Heart left ventricle (tissue), 16 donors: ENCODE measurements around the gene DMKN. TPM values are rescaled to one million over a fixed set of nuclear protein-coding genes. Genes with fewer than 3 reads are reported as not detected.

Experiments
- ATAC-seq, 4 donors: fragments of 200-7000 bp; cut with Tn5 transposase; one replicate each; pipeline ENCODE4 v1.9.1; 2020 to 2022; ENCODE audit warnings: moderate library complexity in 4 of 4, mild to moderate bottlenecking in 3 of 4, moderate number of reproducible peaks in 1 of 4
- DNase-seq, 5 donors: peaks; one replicate each; pipeline ENCODE4 v3.0.0-alpha.2; 2020
- H3K27ac ChIP-seq, 12 donors: fragments of 200-600 bp; sonication (generic) in 4 of 12; one replicate each; pipeline versions ENCODE4 v1.5.0 to v1.8.0; 2016 to 2022; ENCODE audit warnings: mild to moderate bottlenecking in 2 of 12
- H3K27me3 ChIP-seq, 9 donors: fragments of 200-600 bp; sonication (generic) in 2 of 9; one replicate each; pipeline versions ENCODE4 v1.5.1 to v1.8.0; 2016 to 2022; ENCODE audit warnings: mild to moderate bottlenecking in 3 of 9
- H3K36me3 ChIP-seq, 9 donors: fragments of 200-600 bp; sonication (generic) in 2 of 9; one replicate each; pipeline versions ENCODE4 v1.5.0 to v1.8.0; 2018 to 2022; ENCODE audit warnings: mild to moderate bottlenecking in 2 of 9
- H3K4me1 ChIP-seq, 12 donors: fragments of 200-600 bp; sonication (generic) in 4 of 12; one replicate each; pipeline versions ENCODE4 v1.5.0 to v1.8.0; 2016 to 2022; ENCODE audit warnings: mild to moderate bottlenecking in 3 of 12
- H3K4me3 ChIP-seq, 12 donors: fragments of 200-600 bp; sonication (generic) in 4 of 12; one replicate each; pipeline versions ENCODE4 v1.5.0 to v1.8.0; 2017 to 2022; ENCODE audit warnings: mild to moderate bottlenecking in 9 of 12, moderate library complexity in 4 of 12
- H3K9me3 ChIP-seq, 12 donors: fragments of 200-600 bp; sonication (generic) in 4 of 12; one replicate each; pipeline versions ENCODE4 v1.5.0 to v1.8.0; 2016 to 2022; ENCODE audit warnings: mild to moderate bottlenecking in 1 of 12
- POLR2A ChIP-seq, 2 donors: fragments of 450-650 bp; IDR thresholded peaks; one replicate each; pipeline ENCODE4 v1.6.1; 2017; ENCODE audit warnings: antibody characterized with exemption in 2 of 2, mild to moderate bottlenecking in 2 of 2, moderate library complexity in 2 of 2
- WGBS, 4 donors: extraction: QIAGEN DNeasy Blood & Tissue Kit in 2 of 4; methylation state at CpG; one replicate each; pipeline versions ENCODE4 v1.1.5 to v1.1.7; 2013 to 2018; 5-methylcytosine and 5-hydroxymethylcytosine counted together
- intact Hi-C, 10 donors: fragments of 100-400 bp; cut with DNase I; formaldehyde crosslinking; loops; one replicate each; pipeline versions ENCODE4 v1.11.1 to v1.14.2; 2022
- polyA plus RNA-seq, 2 donors: library from polyadenylated mRNA; stranded (reverse); fragments of 200-250 nt; gene quantifications; one replicate each; pipeline ENCODE4 v1.2.3, GENCODE V29; 2013
- total RNA-seq, 9 donors: library from RNA; depleted of rRNA in 2 of 9; stranded (reverse); fragments of >200 nt in 2 of 9; fragmentation: NEBNext Ultra II Directional in 3 of 9; extraction: Animal tissue kit (Norgen Biotek cat#: 25700) in 3 of 9; gene quantifications; one replicate each; pipeline versions ENCODE4 v1.1.0 to v1.2.4, GENCODE V29; 2016 to 2023
- TF ChIP-seq, protein P1 (sequence below), 12 donors: fragments of 200-600 bp; sonication (generic) in 4 of 12; IDR thresholded peaks; one replicate each; pipeline versions ENCODE4 v1.5.0 to v1.8.0; 2018 to 2022; ENCODE audit warnings: antibody characterized with exemption in 12 of 12, mild to moderate bottlenecking in 5 of 12
- donor health status: ischemic (EF 13 %, LVEDD 7.1; RV severe dilation, severe dysfunction).
- donor health status: healthy with polysubstance abuse.
- donor health status: DM: no; HTN: yes; CAD: no.
- donor health status: DM: no; HTN: no; CAD: no.
- donor health status: ischemic (EF 25% LVEDD 6.9; RV normal size, moderate dysfunction).
- donor health status: ischemic (EF 25% LVEDD 5.7; RV mildly dilated, moderate dysfunction).
- donor health status: healthy.
- donor health status: DM: yes; HTN: yes; CAD: no.
- donor health status: ischemic (EF 35%, LVEDD 5.7; RV mildly dilated, moderate dysfunction).
- donor health status: nonischemic (EF 11% LVEDD 7.7; RV severe dilation, severe dysfunction).
- donor health status: DM: yes; HTN: yes; CAD: no.
- donor health status: PGD.
- donor health status: ischemic (EF 29% LVEDD 5.4; RV normal size, mild dysfunction).
- donor health status: nonischemic (EF 23%, LVEDD 6.1; RV moderate dilation, normal function).

DMKN gene
- total and polyA plus RNA-seq, 11 donors, result 7.8 to 38.8 (median 13.0) TPM

DNA sequence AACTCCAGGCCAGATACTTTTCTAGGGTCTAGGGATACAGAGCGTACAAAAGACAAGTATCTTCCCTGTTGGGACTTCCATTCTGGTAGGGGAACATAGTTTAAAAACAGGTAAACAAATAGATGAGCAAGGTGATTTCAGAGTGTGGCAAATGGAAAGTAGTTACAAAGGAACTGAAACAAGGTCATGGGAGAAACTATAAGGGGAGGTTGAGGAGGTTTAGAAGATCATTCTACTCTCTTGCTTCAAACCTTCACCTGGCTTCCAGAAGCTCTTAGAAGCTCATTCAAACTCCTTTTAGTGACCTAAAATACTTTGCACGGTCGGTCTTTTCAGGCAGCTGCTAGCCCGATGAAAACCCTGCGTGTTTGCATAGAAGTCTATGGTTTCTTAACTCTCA lies 56.3 kb downstream of the DMKN start:
- no peak for ATAC-seq
- H3K4me1 ChIP-seq, result peaks cover under 1 to 48% (median 17%) of the 10 kb centered on the region in 12 donors
- no peak overlapping the region for H3K27ac ChIP-seq
- H3K9me3 ChIP-seq, result no peaks in the 10 kb centered on the region
- H3K27me3 ChIP-seq, result no peaks in the 10 kb centered on the region
- H3K4me3 ChIP-seq, result no peak overlapping the region
- intact Hi-C loops, result no loop called here
- DNase-seq, result no peak
- WGBS, 4 donors, result 96 to 99% (median 96%) methylated on average over 5 of the region's 5 CpGs
- TF ChIP-seq, protein P1, sequence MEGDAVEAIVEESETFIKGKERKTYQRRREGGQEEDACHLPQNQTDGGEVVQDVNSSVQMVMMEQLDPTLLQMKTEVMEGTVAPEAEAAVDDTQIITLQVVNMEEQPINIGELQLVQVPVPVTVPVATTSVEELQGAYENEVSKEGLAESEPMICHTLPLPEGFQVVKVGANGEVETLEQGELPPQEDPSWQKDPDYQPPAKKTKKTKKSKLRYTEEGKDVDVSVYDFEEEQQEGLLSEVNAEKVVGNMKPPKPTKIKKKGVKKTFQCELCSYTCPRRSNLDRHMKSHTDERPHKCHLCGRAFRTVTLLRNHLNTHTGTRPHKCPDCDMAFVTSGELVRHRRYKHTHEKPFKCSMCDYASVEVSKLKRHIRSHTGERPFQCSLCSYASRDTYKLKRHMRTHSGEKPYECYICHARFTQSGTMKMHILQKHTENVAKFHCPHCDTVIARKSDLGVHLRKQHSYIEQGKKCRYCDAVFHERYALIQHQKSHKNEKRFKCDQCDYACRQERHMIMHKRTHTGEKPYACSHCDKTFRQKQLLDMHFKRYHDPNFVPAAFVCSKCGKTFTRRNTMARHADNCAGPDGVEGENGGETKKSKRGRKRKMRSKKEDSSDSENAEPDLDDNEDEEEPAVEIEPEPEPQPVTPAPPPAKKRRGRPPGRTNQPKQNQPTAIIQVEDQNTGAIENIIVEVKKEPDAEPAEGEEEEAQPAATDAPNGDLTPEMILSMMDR (IDR thresholded peaks at IDR 0.05), result no peak
- TF ChIP-seq POLR2A (IDR thresholded peaks at IDR 0.05), result no peak
- H3K36me3 ChIP-seq, result no peaks in the 10 kb centered on the region

DNA sequence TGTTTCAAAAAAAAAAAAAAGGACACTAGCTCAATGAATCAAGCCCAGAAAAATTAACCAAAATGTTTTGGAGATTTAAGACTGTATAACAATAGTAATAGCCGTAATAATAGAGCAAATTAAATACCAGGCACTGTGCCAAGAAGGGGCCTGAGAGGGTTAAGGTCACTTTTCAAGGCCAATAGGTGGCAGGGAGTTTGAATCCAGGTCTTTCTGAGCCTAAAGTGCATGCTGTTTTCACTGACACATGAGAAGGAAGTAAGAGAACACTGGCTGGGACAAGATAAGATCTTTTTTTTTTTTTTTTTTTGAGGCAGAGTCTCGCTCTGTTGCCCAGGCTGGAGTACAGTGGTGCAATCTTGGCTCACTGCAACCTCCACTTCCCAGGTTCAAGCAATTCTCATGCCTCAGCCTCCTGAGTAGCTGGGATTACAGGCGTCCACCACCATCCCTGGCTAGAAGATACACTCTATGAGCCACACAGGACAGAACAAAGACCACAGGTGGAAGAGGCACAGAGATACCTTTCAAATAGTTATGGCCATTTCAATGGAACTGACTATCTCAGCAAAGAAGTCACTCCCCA lies 57.7 kb downstream of the DMKN start:
- peaks cover 0 to 46% (median 14%) of the 10 kb centered on the region in 12 donors for H3K4me1 ChIP-seq
- no peaks in the 10 kb centered on the region for H3K27me3 ChIP-seq
- TF ChIP-seq, protein P1 (IDR thresholded peaks at IDR 0.05), result no peak
- no peak for TF ChIP-seq POLR2A (IDR thresholded peaks at IDR 0.05)
- DNase-seq (no peak), ATAC-seq (no peak)
- H3K27ac ChIP-seq, result no peak overlapping the region
- H3K9me3 ChIP-seq, result no peaks in the 10 kb centered on the region
- intact Hi-C loops, result no loop called here
- H3K4me3 ChIP-seq, result no peak overlapping the region
- no peaks in the 10 kb centered on the region for H3K36me3 ChIP-seq
- WGBS, 4 donors, result 68 to 81% (median 78%) methylated on average over 3 of the region's 3 CpGs

GRCh38 chr19:35454663-35455062 lies 58.8 kb downstream of the DMKN start:
- WGBS, 4 donors, result 93 to 100% (median 98%) methylated on average over 2 of the region's 2 CpGs
- no peak overlapping the region for H3K4me3 ChIP-seq
- intact Hi-C loops, result no loop called here
- ATAC-seq (no peak), DNase-seq (no peak)
- no peaks in the 10 kb centered on the region for H3K36me3 ChIP-seq
- no peaks in the 10 kb centered on the region for H3K9me3 ChIP-seq
- peaks cover 0 to 46% (median 12%) of the 10 kb centered on the region in 12 donors for H3K4me1 ChIP-seq
- no peak overlapping the region for H3K27ac ChIP-seq
- TF ChIP-seq, protein P1 (IDR thresholded peaks at IDR 0.05), result no peak
- no peak for TF ChIP-seq POLR2A (IDR thresholded peaks at IDR 0.05)
- no peaks in the 10 kb centered on the region for H3K27me3 ChIP-seq

DNA sequence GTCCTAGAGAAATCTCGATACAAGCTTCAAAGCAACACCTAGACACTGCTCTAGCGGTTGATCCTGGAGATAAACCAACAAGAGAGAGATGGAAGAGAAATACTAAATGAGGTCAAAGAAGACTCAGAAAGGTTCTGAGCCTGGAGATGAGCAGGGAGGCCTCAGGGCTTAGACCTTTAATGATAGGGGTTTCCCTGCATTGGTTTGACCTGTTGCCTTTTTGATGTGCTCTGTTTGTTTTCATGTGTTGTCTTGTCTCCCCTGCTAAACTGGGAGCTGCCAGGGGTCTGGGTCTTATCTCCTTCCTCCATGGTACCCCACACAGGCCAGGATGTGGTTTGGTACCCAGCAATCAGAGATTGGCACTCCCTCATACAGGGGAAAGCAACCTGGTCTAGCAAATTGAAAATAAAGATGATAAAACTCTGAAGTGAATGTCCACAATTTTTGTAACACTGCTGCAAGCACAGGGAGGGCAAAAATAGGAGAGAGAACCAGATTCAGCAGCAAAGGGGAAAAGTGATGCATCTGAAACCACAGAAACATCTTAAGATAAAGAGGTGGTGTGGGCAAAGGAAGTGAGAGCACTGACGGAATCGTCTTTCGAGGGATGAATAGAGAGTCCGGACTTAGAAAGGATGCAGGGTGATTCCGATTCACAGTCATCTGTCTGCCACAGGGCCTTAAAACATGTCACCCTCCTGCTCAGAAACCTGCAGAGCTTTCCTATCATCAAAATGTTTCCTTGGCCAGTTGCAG lies 61.9 kb downstream of the DMKN start:
- H3K27ac ChIP-seq, result no peak overlapping the region
- peaks cover 0 to 57% (median 3%) of the 10 kb centered on the region in 12 donors for H3K4me1 ChIP-seq
- WGBS, 4 donors, result 85 to 89% (median 87%) methylated on average over 7 of the region's 7 CpGs
- intact Hi-C loops, result no loop called here
- H3K27me3 ChIP-seq, result peaks cover 0 to 3% (median 0%) of the 10 kb centered on the region in 9 donors
- no peaks in the 10 kb centered on the region for H3K9me3 ChIP-seq
- no peak for ATAC-seq
- no peak for DNase-seq
- H3K36me3 ChIP-seq, result no peaks in the 10 kb centered on the region
- TF ChIP-seq, protein P1 (IDR thresholded peaks at IDR 0.05), result no peak
- no peak for TF ChIP-seq POLR2A (IDR thresholded peaks at IDR 0.05)
- H3K4me3 ChIP-seq, result peak overlapping the region in 1 of 12 donors; percentile 3
